PC-3 (cell line): ENCODE measurements around the gene PEPD. TPM values are rescaled to one million over a fixed set of nuclear protein-coding genes. Genes with fewer than 3 reads are reported as not detected.

Source experiments
- ATAC-seq: fragments of 200-7000 bp; cut with Tn5 transposase; 2 replicates; pipeline ENCODE4 v1.9.1; 2020; ENCODE audit warnings: mild to moderate bottlenecking, moderate library complexity
- BruUV-seq: library from RNA; stranded (reverse); fragments of 400-500 nt; replicated peaks from 2 replicates; lab custom pipeline; 2021; lab: Mats Ljungman, UMichigan
- CTCF ChIA-PET: fragments of 300-600 bp; sonication (Branson Sonifier 250); formaldehyde crosslinking; loops from one replicate; lab custom pipeline; 2022; ENCODE audit warnings: antibody characterized with exemption; lab: Charles Lee
- POLR2A ChIA-PET: fragments of 300-600 bp; sonication (Branson Sonifier 250); formaldehyde crosslinking; loops from one replicate; lab custom pipeline; 2022; ENCODE audit warnings: antibody characterized with exemption; ENCODE audit not compliant: unreplicated experiment; lab: Charles Lee
- DNase-seq: peaks from one replicate; pipeline ENCODE4 v3.0.0-alpha.2; 2015
- H2AFZ ChIP-seq: fragments of 300-600 bp; sonication (generic); 2 replicates; pipeline ENCODE4 v1.6.0; 2016; ENCODE audit warnings: antibody characterized with exemption, low read length
- H3F3A ChIP-seq: fragments of 300-600 bp; sonication (generic); one replicate; pipeline ENCODE4 v1.6.0; 2017; ENCODE audit warnings: antibody characterized with exemption, low read length, control low read depth, mild to moderate bottlenecking; ENCODE audit not compliant: unreplicated experiment
- H3K27ac ChIP-seq: fragments of 300-600 bp; sonication (generic); 2 replicates; pipeline ENCODE4 v1.5.1; 2016; ENCODE audit warnings: mild to moderate bottlenecking, low read length
- H3K27me3 ChIP-seq: fragments of 300-600 bp; sonication (generic); 2 replicates; pipeline ENCODE4 v1.6.1; 2016; ENCODE audit warnings: low read length, mixed read lengths
- H3K36me3 ChIP-seq: fragments of 300-600 bp; sonication (generic); 2 replicates; pipeline ENCODE4 v1.6.1; 2016; ENCODE audit warnings: low read depth, mixed run types, low read length, mixed read lengths
- H3K4me1 ChIP-seq: fragments of 300-600 bp; sonication (generic); 2 replicates; pipeline ENCODE4 v1.5.1; 2016; ENCODE audit warnings: low read length; ENCODE audit not compliant: insufficient read depth
- H3K4me2 ChIP-seq: fragments of 300-600 bp; sonication (generic); 2 replicates; pipeline ENCODE4 v1.6.0; 2016; ENCODE audit warnings: low read length
- H3K4me3 ChIP-seq: fragments of 300-600 bp; sonication (generic); 2 replicates; pipeline ENCODE4 v1.5.1; 2016; ENCODE audit warnings: mild to moderate bottlenecking, low read length, mixed read lengths
- H3K79me2 ChIP-seq: fragments of 300-600 bp; sonication (generic); 2 replicates; pipeline ENCODE4 v1.6.1; 2017; ENCODE audit warnings: low read length, mixed read lengths
- H3K9ac ChIP-seq: fragments of 300-600 bp; sonication (generic); 2 replicates; pipeline ENCODE4 v1.6.0; 2016; ENCODE audit warnings: mild to moderate bottlenecking, low read length
- H3K9me2 ChIP-seq: fragments of 300-600 bp; sonication (generic); replicated peaks from 2 replicates; pipeline ENCODE4 v1.6.1; 2016; ENCODE audit warnings: mixed run types, low read length, mixed read lengths
- H3K9me3 ChIP-seq: fragments of 300-600 bp; sonication (generic); 2 replicates; pipeline ENCODE4 v1.6.1; 2016; ENCODE audit warnings: low read length, mixed read lengths
- H4K20me1 ChIP-seq: fragments of 300-600 bp; sonication (generic); 2 replicates; pipeline ENCODE4 v1.6.1; 2016; ENCODE audit warnings: low read length, mixed read lengths
- EZH2 ChIP-seq: fragments of 300-600 bp; sonication (generic); IDR thresholded peaks from one replicate; pipeline ENCODE4 v1.6.1; 2017; ENCODE audit warnings: antibody characterized with exemption, mild to moderate bottlenecking, low read length; ENCODE audit not compliant: unreplicated experiment
- EZH2phosphoT487 ChIP-seq: fragments of 300-600 bp; sonication (generic); IDR thresholded peaks from 2 replicates; pipeline ENCODE4 v1.6.1; 2018; ENCODE audit warnings: mild to moderate bottlenecking, antibody characterized with exemption, low read length, borderline replicate concordance
- intact Hi-C: fragments of 100-400 bp; cut with micrococcal nuclease; formaldehyde crosslinking; loops from 2 replicates; pipeline ENCODE4 v1.9.0; 2023
- total RNA-seq: library from RNA; depleted of rRNA; stranded (reverse); fragments of >200 nt; gene quantifications from 2 replicates; pipeline ENCODE4 v1.2.3, GENCODE V29; 2014
- TF ChIP-seq, protein P1 (sequence below): fragments of 300-600 bp; sonication (generic); conservative IDR thresholded peaks from 2 replicates; pipeline ENCODE4 v1.5.1; 2017; ENCODE audit warnings: antibody characterized with exemption, low read depth, mild to moderate bottlenecking, low read length

PEPD gene
- total RNA-seq, 1 experiment from 2014 or later: 53.4 TPM

DNA sequence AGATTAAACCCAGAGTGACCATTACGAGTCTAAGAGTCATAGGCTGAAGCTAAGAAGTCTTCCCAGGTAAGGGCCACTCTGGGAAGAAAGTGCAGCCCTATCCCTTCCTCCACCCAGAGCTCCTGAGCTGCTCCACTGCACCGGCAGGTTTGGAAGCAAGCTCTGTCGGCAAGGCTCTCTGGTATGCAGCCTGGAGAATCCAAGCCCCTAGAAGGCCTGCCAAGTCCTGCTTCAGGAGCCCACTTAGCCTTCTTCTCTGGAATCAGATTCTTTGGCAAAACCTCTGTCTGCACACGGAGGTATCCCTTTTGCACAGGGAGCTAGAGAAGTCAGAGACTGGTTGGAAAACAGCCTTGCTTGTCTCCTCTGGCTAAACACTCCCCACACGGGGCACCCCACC is 89.6 kb downstream of the PEPD start:
- Histone ChIP-seq H3F3A (no peaks in the 10 kb centered on the region), H3K27me3 (no peaks in the 10 kb centered on the region), H2AFZ (no peak overlapping the region), H3K9ac (no peak overlapping the region), H3K9me3 (no peaks in the 10 kb centered on the region), H3K36me3 (no peaks in the 10 kb centered on the region), H3K4me1 (no peaks in the 10 kb centered on the region), H3K9me2 (no peaks in the 10 kb centered on the region), H3K27ac (no peak overlapping the region), H4K20me1 (no peaks in the 10 kb centered on the region), H3K4me3 (no peak overlapping the region), H3K79me2 (no peaks in the 10 kb centered on the region), H3K4me2 (no peak overlapping the region)
- ChIA-PET CTCF (no interaction called here), POLR2A (no interaction called here)
- TF ChIP-seq EZH2phosphoT487 (no peak), EZH2 (no peak)
- TF ChIP-seq, protein P1, sequence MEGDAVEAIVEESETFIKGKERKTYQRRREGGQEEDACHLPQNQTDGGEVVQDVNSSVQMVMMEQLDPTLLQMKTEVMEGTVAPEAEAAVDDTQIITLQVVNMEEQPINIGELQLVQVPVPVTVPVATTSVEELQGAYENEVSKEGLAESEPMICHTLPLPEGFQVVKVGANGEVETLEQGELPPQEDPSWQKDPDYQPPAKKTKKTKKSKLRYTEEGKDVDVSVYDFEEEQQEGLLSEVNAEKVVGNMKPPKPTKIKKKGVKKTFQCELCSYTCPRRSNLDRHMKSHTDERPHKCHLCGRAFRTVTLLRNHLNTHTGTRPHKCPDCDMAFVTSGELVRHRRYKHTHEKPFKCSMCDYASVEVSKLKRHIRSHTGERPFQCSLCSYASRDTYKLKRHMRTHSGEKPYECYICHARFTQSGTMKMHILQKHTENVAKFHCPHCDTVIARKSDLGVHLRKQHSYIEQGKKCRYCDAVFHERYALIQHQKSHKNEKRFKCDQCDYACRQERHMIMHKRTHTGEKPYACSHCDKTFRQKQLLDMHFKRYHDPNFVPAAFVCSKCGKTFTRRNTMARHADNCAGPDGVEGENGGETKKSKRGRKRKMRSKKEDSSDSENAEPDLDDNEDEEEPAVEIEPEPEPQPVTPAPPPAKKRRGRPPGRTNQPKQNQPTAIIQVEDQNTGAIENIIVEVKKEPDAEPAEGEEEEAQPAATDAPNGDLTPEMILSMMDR: no peak
- ATAC-seq: no peak
- no peak for DNase-seq
- no TSS peak for BruUV-seq
- intact Hi-C loops: no loop called here

DNA sequence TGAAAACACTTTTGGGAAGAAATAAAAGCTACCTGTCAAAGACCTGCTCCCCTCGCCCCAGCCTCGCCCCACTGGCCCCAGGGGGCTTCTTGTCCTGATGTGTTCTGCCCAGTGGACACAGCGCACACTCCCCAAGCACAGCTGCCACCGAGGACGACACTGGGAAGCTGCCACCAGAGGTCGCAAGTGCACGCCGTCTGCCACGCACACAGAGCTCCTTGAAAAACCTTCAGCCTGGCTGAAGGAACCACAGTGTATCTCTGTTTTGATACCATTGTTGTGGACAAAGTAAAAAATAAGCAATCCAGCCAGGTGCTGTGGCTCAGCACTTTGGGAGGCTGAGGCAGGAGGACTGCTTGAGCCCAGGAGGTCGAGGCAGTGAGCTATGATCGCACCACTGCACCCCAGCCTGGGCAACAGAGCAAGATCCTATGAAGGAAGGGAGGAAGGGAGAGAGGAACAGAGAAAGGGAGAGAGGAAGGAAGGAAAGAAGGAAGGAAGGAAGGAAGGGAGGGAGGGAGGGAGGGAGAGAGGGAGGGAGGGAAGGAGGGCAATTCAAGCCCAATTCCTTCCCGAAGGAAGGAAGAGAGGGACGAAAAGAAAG is 90.8 kb downstream of the PEPD start:
- POLR2A ChIA-PET: no interaction called here
- Histone ChIP-seq H3K27ac (no peak overlapping the region), H3K79me2 (no peaks in the 10 kb centered on the region), H2AFZ (no peak overlapping the region), H3F3A (no peaks in the 10 kb centered on the region), H3K36me3 (no peaks in the 10 kb centered on the region), H3K4me3 (no peak overlapping the region), H3K4me1 (no peaks in the 10 kb centered on the region), H4K20me1 (no peaks in the 10 kb centered on the region), H3K9me2 (no peaks in the 10 kb centered on the region), H3K9me3 (no peaks in the 10 kb centered on the region), H3K9ac (no peak overlapping the region), H3K27me3 (no peaks in the 10 kb centered on the region), H3K4me2 (no peak overlapping the region)
- CTCF ChIA-PET: interaction anchor here (0.5 to 1.0 kb wide), 2 partner anchors 65 to 341 kb away, joined by 3 to 5 read pairs; no protein-coding TSS in a partner anchor
- ATAC-seq: peak; percentile 97
- peak; percentile 71 for DNase-seq
- TF ChIP-seq EZH2phosphoT487: no peak
- TF ChIP-seq, protein P1: peak; percentile 74
- no TSS peak for BruUV-seq
- intact Hi-C loops: loop anchor here (1.0 to 2.0 kb wide), 3 partner anchors 42 to 341 kb away; partner anchors contain the start of gene PEPD
